NCI-H146 treated with DMSO at 0.1 percent for 48 hours (cell line): Measurements from ENCODE around the gene ACY1.
"Not testable (repeated sequence)": the region's sequence is repeated elsewhere in the genome, so short reads cannot be mapped to it uniquely, and the experiment has no call there.

Source experiments
- DNase-seq: peaks from one replicate; lab custom pipeline; 2025; ENCODE audit not compliant: unreplicated experiment; lab: John Stamatoyannopoulos, UW

The ACY1 gene

GRCh38 chr3:51980253-51980652, 3.1 kb upstream of the ACY1 start:
- no peak for DNase-seq

GRCh38 chr3:51982352-51982837, 940 bp upstream of the ACY1 start:
- peak; percentile 36 for DNase-seq

- DNase-seq = no peak
Measured at GRCh38 chr3:51983578-51984268, 388 bp downstream of the ACY1 start.

GRCh38 chr3:51984269-51984647, 923 bp downstream of the ACY1 start:
- DNase-seq = no peak

GRCh38 chr3:51985063-51985462, 1.7 kb downstream of the ACY1 start:
- no peak for DNase-seq

- DNase-seq = no peak
Measured at GRCh38 chr3:51986010-51986947, 2.9 kb downstream of the ACY1 start.

GRCh38 chr3:51987568-51987967, 4.2 kb downstream of the ACY1 start:
- no peak for DNase-seq

- no peak for DNase-seq
Measured at GRCh38 chr3:51988286-51989146, 5.2 kb downstream of the ACY1 start.

GRCh38 chr3:51990501-51990971, 7.2 kb downstream of the ACY1 start:
- not testable (repeated sequence) for DNase-seq

- no peak for DNase-seq
Measured at GRCh38 chr3:51992017-51992682, 8.8 kb downstream of the ACY1 start.

GRCh38 chr3:51993657-51994056, 10.3 kb downstream of the ACY1 start:
- DNase-seq = not testable (repeated sequence)

DNA sequence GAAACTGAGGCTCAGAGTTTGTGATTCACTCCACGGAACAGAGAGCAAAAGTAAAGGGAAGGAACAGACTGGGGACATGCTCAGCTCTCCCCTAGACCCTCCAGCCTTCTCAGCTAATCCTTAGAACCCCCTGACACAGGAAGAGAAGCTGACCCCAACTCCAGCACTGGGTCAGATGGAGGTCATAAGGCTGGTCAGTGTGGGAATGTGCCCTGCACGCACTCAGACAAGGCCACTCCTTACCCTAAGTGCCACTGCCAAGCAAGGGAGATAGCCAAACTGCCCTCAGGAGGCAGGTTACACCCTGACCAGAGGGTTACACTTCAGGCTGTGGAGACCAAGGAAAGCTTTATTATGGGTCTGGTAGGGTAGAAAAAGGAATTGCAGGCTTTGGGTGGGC, 11.2 kb downstream of the ACY1 start:
- no peak for DNase-seq

GRCh38 chr3:51995346-51996163, 12.2 kb downstream of the ACY1 start, which contains the start of gene RPL29:
TSS of gene RPL29 (minus strand) at chr3:51995895. CDS start at chr3:51995461, 434 bp downstream.
- peak; percentile 78 for DNase-seq

DNA sequence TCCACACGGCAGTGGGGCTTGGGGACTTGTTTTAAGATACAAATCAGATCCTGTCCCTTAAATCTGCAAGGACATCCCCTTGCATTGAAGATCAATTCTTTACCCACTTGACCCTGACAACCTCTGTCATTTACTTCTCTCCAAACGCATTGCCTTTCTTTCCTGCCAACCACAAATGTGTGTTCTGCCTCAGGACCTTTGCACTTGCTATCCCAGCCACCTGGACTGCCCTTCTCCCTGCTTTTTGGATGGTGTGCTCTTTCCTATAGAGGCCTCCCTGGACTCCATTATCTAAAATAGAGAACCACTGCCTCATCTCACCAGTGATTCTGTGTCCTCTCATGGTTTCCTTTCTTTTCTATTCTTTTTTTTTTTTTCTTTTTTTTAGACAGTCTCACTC, 13.8 kb downstream of the ACY1 start:
- no peak for DNase-seq

DNA sequence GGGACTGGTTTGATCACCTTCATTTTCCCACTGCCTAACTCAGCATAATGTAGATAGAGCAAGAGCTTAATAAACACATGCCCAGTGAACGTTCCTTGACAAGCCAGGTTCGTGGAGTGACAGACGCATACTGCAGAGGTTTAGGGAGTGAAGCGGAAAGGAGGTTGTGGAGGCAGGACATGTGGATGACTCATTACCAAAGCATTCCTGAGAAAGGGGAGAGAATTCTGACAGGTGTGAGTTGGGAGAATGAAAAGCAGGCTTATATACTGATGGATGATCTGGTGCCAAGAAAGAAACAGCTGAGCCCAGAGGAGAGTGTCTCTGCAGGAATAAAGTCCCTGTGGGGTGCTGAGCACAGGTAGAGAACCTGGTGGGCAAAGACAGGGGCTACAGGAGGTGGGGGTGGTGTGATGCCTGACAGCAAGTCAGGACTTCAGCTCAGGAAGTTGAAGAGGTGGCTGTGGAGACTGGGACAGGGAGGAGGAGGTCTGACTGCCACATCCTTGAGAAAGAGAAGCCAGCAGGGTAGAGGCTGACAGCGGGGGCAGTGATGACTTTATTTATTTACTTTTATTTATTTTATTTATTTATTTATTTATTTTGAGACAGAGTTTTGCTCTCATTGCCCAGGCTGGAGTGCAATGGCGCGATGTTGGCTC, 14.7 kb downstream of the ACY1 start:
- DNase-seq = no peak

- DNase-seq = no peak
Measured at GRCh38 chr3:51998774-51999173, 15.4 kb downstream of the ACY1 start.

DNA sequence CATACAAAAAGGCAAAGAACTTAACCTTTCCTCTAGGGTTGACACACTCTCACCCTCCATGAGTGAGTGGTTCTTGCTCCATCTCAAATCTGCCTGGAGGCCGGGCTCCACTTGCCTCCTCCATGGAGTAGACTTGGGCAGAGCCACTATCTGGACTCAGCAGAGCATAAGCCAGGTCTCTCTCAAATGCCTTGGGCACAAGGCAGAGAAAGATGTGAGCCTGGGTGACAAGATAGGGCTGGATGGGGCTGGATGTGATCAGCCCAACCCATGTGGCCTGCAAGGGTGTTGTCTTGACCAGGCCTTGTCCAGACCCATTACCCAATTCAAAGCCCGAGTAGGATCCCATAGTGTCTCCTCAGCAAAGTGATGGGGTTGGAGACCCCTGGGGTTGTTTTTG, 16.5 kb downstream of the ACY1 start:
- DNase-seq = no peak

GRCh38 chr3:52001443-52001974, 18.2 kb downstream of the ACY1 start:
- DNase-seq = peak; percentile 30

DNA sequence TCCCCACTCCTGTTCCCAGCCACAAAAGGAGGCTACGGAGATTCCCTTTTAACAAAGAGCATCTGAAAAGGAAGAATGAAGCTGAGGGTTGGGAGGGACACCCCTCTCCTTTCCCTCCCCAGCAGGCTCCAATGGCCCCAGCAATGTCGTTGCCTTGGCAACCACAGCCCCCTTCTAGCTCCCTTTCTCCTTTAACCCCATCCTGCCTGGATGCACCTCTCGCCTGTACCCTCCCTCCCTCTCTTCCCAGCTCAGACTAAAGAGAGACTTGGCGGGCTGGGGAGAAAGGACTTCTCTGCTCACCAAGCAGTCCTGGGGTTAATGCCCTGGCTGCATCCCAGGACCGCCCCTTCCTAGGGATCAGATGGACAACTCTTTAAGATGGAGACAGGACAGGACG, 19.4 kb downstream of the ACY1 start:
- DNase-seq = no peak
